ENCODE measurements around the gene PNPT1. TPM values are rescaled to one million over a fixed set of nuclear protein-coding genes. Genes with fewer than 3 reads are reported as not detected.

Gene PNPT1
- polyA plus RNA-seq, 3 donors: 6.0 to 10.5 (median 9.5) TPM

- no peaks in the 10 kb centered on the region for H3K9me3 Mint-ChIP-seq
- no peak for TF ChIP-seq CTCF (IDR thresholded peaks at IDR 0.05)
- H3K27ac Mint-ChIP-seq: no peak overlapping the region
- no CpG with 5 or more reads among the region's 3 CpGs for WGBS (ENCODE audit: insufficient coverage)
- no peak overlapping the region for H3K4me3 ChIP-seq (replicated peaks in 1 of 3; ENCODE audit: low read depth in 2 of 3, low read length in 3 of 3)
- no peaks in the 10 kb centered on the region for H3K27me3 ChIP-seq (ENCODE audit: control insufficient read depth in 2 of 2, insufficient read depth in 2 of 2, low read length in 2 of 2)
- no peaks in the 10 kb centered on the region for H3K4me1 ChIP-seq (ENCODE audit: control insufficient read depth in 1 of 2, insufficient read depth in 2 of 2, low read length in 2 of 2)
- no peaks in the 10 kb centered on the region for H3K9me3 ChIP-seq (replicated peaks in 1 of 2; ENCODE audit: control insufficient read depth in 1 of 2, insufficient read depth in 1 of 2, low read length in 2 of 2)
- H4K20me1 ChIP-seq (ENCODE audit: insufficient read depth, low read length): no peaks in the 10 kb centered on the region
- intact Hi-C loops (cut with micrococcal nuclease): no loop called here
- no peak overlapping the region for H3K4me3 Mint-ChIP-seq
- H3K4me2 ChIP-seq (replicated peaks; ENCODE audit: extremely low read depth, low read length, poor library complexity, severe bottlenecking): no peak overlapping the region
- H3K4me1 Mint-ChIP-seq: no peaks in the 10 kb centered on the region
- peaks cover 30 to 61% of the 10 kb centered on the region in 2 donors for H3K36me3 Mint-ChIP-seq
- no peak overlapping the region for H3K9ac ChIP-seq (ENCODE audit: insufficient read depth, low read length, poor library complexity, severe bottlenecking)
- no peak for DNase-seq
- H3K27ac ChIP-seq (ENCODE audit: low read depth in 1 of 2, low read length in 2 of 2): no peak overlapping the region
- no peaks in the 10 kb centered on the region for H3K27me3 Mint-ChIP-seq (ENCODE audit: low read depth in 3 of 3)
- H3K79me2 ChIP-seq (ENCODE audit: insufficient read depth, low read length): no peaks in the 10 kb centered on the region
- H2AFZ ChIP-seq (ENCODE audit: insufficient read depth, low read depth, low read length, poor library complexity, severe bottlenecking): no peak overlapping the region
- H3K36me3 ChIP-seq (replicated peaks in 1 of 2; ENCODE audit: control insufficient read depth in 1 of 2, insufficient read depth in 2 of 2, low read length in 2 of 2): peaks cover 43 to 48% of the 10 kb centered on the region in 2 donors
These were observed 21.0 kb downstream of the PNPT1 start for GRCh38 chr2:55672630-55673029.

- no peak overlapping the region for H2AFZ ChIP-seq (ENCODE audit: insufficient read depth, low read depth, low read length, poor library complexity, severe bottlenecking)
- H3K36me3 Mint-ChIP-seq: peaks cover 34 to 58% of the 10 kb centered on the region in 2 donors
- no peaks in the 10 kb centered on the region for H3K4me1 Mint-ChIP-seq
- H3K4me1 ChIP-seq (ENCODE audit: control insufficient read depth in 1 of 2, insufficient read depth in 2 of 2, low read length in 2 of 2): no peaks in the 10 kb centered on the region
- no peaks in the 10 kb centered on the region for H3K9me3 ChIP-seq (replicated peaks in 1 of 2; ENCODE audit: control insufficient read depth in 1 of 2, insufficient read depth in 1 of 2, low read length in 2 of 2)
- no peak overlapping the region for H3K4me3 Mint-ChIP-seq
- H3K79me2 ChIP-seq (ENCODE audit: insufficient read depth, low read length): no peaks in the 10 kb centered on the region
- H3K36me3 ChIP-seq (replicated peaks in 1 of 2; ENCODE audit: control insufficient read depth in 1 of 2, insufficient read depth in 2 of 2, low read length in 2 of 2): peaks cover 67 to 68% of the 10 kb centered on the region in 2 donors
- H3K4me3 ChIP-seq (replicated peaks in 1 of 3; ENCODE audit: low read depth in 2 of 3, low read length in 3 of 3): no peak overlapping the region
- no peaks in the 10 kb centered on the region for H3K9me3 Mint-ChIP-seq
- no peaks in the 10 kb centered on the region for H4K20me1 ChIP-seq (ENCODE audit: insufficient read depth, low read length)
- H3K9ac ChIP-seq (ENCODE audit: insufficient read depth, low read length, poor library complexity, severe bottlenecking): no peak overlapping the region
- H3K27ac Mint-ChIP-seq: no peak overlapping the region
- no peak overlapping the region for H3K27ac ChIP-seq (ENCODE audit: low read depth in 1 of 2, low read length in 2 of 2)
- H3K27me3 Mint-ChIP-seq (ENCODE audit: low read depth in 3 of 3): no peaks in the 10 kb centered on the region
- DNase-seq: no peak
- no peaks in the 10 kb centered on the region for H3K27me3 ChIP-seq (ENCODE audit: control insufficient read depth in 2 of 2, insufficient read depth in 2 of 2, low read length in 2 of 2)
- H3K4me2 ChIP-seq (replicated peaks; ENCODE audit: extremely low read depth, low read length, poor library complexity, severe bottlenecking): no peak overlapping the region
- intact Hi-C loops (cut with micrococcal nuclease): no loop called here
- TF ChIP-seq CTCF (IDR thresholded peaks at IDR 0.05): no peak
These were observed 24.7 kb downstream of the PNPT1 start for GRCh38 chr2:55668956-55669355.

Measured in CD14-positive monocyte (primary cell).